ENCODE results near the gene LTBP1. TPM values are rescaled to one million over a fixed set of nuclear protein-coding genes. Genes with fewer than 3 reads are reported as not detected.

Gene LTBP1
- total and polyA plus RNA-seq, 2 donors (not counting 1 experiment from before 2014, with no cell fraction given) = 0.69 TPM; not detected in 1

DNA sequence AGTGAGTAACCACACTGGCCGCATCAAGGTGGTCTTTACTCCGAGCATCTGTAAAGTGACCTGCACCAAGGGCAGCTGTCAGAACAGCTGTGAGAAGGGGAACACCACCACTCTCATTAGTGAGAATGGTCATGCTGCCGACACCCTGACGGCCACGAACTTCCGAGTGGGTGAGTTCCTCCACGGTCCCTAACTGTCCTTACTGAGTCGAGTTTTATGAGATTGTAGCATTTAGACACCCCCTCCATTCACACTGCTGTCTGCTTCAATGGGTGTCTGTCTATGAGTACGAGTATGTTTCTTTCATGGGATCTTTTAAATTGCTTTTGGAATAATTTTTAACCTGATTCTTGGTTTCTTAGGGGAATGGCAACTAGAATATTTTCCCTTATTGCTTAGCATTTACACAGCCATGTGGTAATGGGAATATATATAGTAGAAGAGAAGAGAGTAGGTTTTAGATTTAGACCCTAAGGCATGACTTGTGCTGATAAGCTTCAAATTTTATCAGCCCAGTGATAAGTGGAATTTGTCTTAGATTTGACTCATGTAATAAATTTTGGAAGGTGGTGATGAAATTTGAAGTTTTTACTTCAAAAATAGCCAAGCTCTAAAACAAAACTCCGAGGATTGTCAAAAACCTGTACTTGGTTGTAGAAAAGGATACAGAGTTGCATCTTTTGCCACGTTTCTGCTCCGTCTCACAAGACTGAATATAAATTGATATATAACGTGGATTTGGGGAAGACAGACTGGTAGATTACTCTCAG lies 188.2 kb downstream of the LTBP1 start:
- no peaks in the 10 kb centered on the region for H3K79me2 ChIP-seq (ENCODE audit: control insufficient read depth, insufficient read depth, low read length)
- H3K36me3 ChIP-seq (replicated peaks in 1 of 2; ENCODE audit: control extremely low read depth in 1 of 2, control insufficient read depth in 1 of 2, extremely low read depth in 1 of 2, insufficient read depth in 2 of 2, low read length in 1 of 2) = no peaks in the 10 kb centered on the region
- no peaks in the 10 kb centered on the region for H3K9me3 ChIP-seq (ENCODE audit: control extremely low read depth in 1 of 3, control insufficient read depth in 2 of 3, insufficient read depth in 1 of 3, low read length in 2 of 3)
- 94% methylated on average over 5 of the region's 13 CpGs for WGBS (ENCODE audit: insufficient coverage)
- Mint-ChIP-seq H3K27ac (no peak overlapping the region), H3K9me3 (ENCODE audit: insufficient read depth) (no peaks in the 10 kb centered on the region), H3K27me3 (peaks cover 11% of the 10 kb centered on the region), H3K4me3 (no peak overlapping the region), H3K4me1 (no peaks in the 10 kb centered on the region)
- no peak overlapping the region for H3K27ac ChIP-seq (ENCODE audit: low read length in 2 of 2)
- H4K20me1 ChIP-seq (ENCODE audit: control insufficient read depth, insufficient read depth, low read length, poor library complexity, severe bottlenecking) = no peaks in the 10 kb centered on the region
- H3K4me1 ChIP-seq (ENCODE audit: control insufficient read depth in 2 of 2, insufficient read depth in 2 of 2, low read length in 2 of 2) = no peaks in the 10 kb centered on the region
- POLR2A ChIA-PET = no interaction called here
- no peak overlapping the region for H3K9ac ChIP-seq (ENCODE audit: low read length)
- no peaks in the 10 kb centered on the region for H3K27me3 ChIP-seq (replicated peaks in 1 of 4; ENCODE audit: control extremely low read depth in 1 of 4, control insufficient read depth in 3 of 4, insufficient read depth in 4 of 4, low read length in 3 of 4)
- TF ChIP-seq, protein P1, sequence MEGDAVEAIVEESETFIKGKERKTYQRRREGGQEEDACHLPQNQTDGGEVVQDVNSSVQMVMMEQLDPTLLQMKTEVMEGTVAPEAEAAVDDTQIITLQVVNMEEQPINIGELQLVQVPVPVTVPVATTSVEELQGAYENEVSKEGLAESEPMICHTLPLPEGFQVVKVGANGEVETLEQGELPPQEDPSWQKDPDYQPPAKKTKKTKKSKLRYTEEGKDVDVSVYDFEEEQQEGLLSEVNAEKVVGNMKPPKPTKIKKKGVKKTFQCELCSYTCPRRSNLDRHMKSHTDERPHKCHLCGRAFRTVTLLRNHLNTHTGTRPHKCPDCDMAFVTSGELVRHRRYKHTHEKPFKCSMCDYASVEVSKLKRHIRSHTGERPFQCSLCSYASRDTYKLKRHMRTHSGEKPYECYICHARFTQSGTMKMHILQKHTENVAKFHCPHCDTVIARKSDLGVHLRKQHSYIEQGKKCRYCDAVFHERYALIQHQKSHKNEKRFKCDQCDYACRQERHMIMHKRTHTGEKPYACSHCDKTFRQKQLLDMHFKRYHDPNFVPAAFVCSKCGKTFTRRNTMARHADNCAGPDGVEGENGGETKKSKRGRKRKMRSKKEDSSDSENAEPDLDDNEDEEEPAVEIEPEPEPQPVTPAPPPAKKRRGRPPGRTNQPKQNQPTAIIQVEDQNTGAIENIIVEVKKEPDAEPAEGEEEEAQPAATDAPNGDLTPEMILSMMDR (IDR thresholded peaks at IDR 0.05) = no peak
- no peak for TF ChIP-seq EZH2 (IDR thresholded peaks at IDR 0.05; ENCODE audit: borderline replicate concordance, insufficient read depth, low read depth, low read length, poor library complexity, severe bottlenecking)
- ATAC-seq (ENCODE audit: low read depth) (no peak), DNase-seq (no peak)
- intact Hi-C loops (cut with micrococcal nuclease) = no loop called here
- no peak overlapping the region for H3K4me2 ChIP-seq (replicated peaks; ENCODE audit: low read depth, low read length, poor library complexity, severe bottlenecking)
- no peak overlapping the region for H3K4me3 ChIP-seq (ENCODE audit: control extremely low read depth in 1 of 5, extremely low read depth in 1 of 5, insufficient read depth in 1 of 5, low read depth in 2 of 5, low read length in 4 of 5)
- no peak overlapping the region for H2AFZ ChIP-seq (ENCODE audit: insufficient read depth, low read depth, low read length, poor library complexity, severe bottlenecking)
- CTCF ChIA-PET = no interaction called here

DNA sequence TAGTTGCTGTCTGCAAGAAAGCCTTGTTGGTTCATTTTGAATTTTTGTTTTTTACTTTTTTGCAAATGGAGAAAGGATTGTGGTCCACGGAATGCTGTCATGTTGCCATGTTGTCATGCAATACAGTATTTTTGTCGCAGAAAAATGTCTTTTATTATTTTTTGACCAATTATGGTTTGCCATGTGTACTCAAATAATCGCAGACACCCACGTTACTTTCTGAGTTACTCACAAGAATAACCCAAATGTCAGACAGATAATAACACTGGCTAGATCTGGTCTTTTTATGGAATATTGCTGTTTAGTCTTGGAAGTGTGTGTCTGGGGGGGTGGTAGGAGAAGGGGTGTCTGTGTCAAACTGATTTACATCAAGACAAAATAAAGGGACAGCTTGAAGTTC lies 188.9 kb downstream of the LTBP1 start:
- Histone ChIP-seq H3K4me3 (ENCODE audit: control extremely low read depth in 1 of 5, extremely low read depth in 1 of 5, insufficient read depth in 1 of 5, low read depth in 2 of 5, low read length in 4 of 5) (no peak overlapping the region), H3K36me3 (replicated peaks in 1 of 2; ENCODE audit: control extremely low read depth in 1 of 2, control insufficient read depth in 1 of 2, extremely low read depth in 1 of 2, insufficient read depth in 2 of 2, low read length in 1 of 2) (no peaks in the 10 kb centered on the region), H3K4me2 (replicated peaks; ENCODE audit: low read depth, low read length, poor library complexity, severe bottlenecking) (no peak overlapping the region), H3K9ac (ENCODE audit: low read length) (no peak overlapping the region), H3K27ac (ENCODE audit: low read length in 2 of 2) (no peak overlapping the region), H3K27me3 (replicated peaks in 1 of 4; ENCODE audit: control extremely low read depth in 1 of 4, control insufficient read depth in 3 of 4, insufficient read depth in 4 of 4, low read length in 3 of 4) (no peaks in the 10 kb centered on the region), H3K79me2 (ENCODE audit: control insufficient read depth, insufficient read depth, low read length) (no peaks in the 10 kb centered on the region), H2AFZ (ENCODE audit: insufficient read depth, low read depth, low read length, poor library complexity, severe bottlenecking) (no peak overlapping the region), H3K9me3 (ENCODE audit: control extremely low read depth in 1 of 3, control insufficient read depth in 2 of 3, insufficient read depth in 1 of 3, low read length in 2 of 3) (no peaks in the 10 kb centered on the region), H4K20me1 (ENCODE audit: control insufficient read depth, insufficient read depth, low read length, poor library complexity, severe bottlenecking) (no peaks in the 10 kb centered on the region), H3K4me1 (ENCODE audit: control insufficient read depth in 2 of 2, insufficient read depth in 2 of 2, low read length in 2 of 2) (no peaks in the 10 kb centered on the region)
- DNase-seq (no peak), ATAC-seq (ENCODE audit: low read depth) (no peak)
- intact Hi-C loops (cut with micrococcal nuclease) = no loop called here
- peaks cover 11% of the 10 kb centered on the region for H3K27me3 Mint-ChIP-seq
- H3K4me1 Mint-ChIP-seq = no peaks in the 10 kb centered on the region
- no peak overlapping the region for H3K4me3 Mint-ChIP-seq
- no peak overlapping the region for H3K27ac Mint-ChIP-seq
- WGBS (ENCODE audit: insufficient coverage) = 100% methylated on average over 1 of the region's 4 CpGs
- CTCF ChIA-PET = no interaction called here
- POLR2A ChIA-PET = no interaction called here
- no peaks in the 10 kb centered on the region for H3K9me3 Mint-ChIP-seq (ENCODE audit: insufficient read depth)
- no peak for TF ChIP-seq EZH2 (IDR thresholded peaks at IDR 0.05; ENCODE audit: borderline replicate concordance, insufficient read depth, low read depth, low read length, poor library complexity, severe bottlenecking)
- TF ChIP-seq, protein P1 (IDR thresholded peaks at IDR 0.05) = no peak
